PFSK-1 (cell line): Measurements from ENCODE around the gene LSM14B.

Experiments
- FOXP2 ChIP-seq: optimal IDR thresholded peaks from 2 replicates; pipeline ENCODE3; 2011; ENCODE audit warnings: borderline replicate concordance, control low read depth, inconsistent platforms; ENCODE audit not compliant: insufficient read depth; ENCODE audit errors: extremely low read length, extremely low read depth
- POLR2AphosphoS5 ChIP-seq: IDR thresholded peaks from 2 replicates; pipeline ENCODE4 v1.6.1; 2012; ENCODE audit warnings: low read depth, mild to moderate bottlenecking, control low read depth, low read length, moderate library complexity
- SIN3A ChIP-seq: IDR thresholded peaks from 2 replicates; pipeline ENCODE4 v1.6.1; 2012; ENCODE audit warnings: mild to moderate bottlenecking, low read length, moderate library complexity, borderline replicate concordance; ENCODE audit not compliant: insufficient read depth
- TAF1 ChIP-seq: IDR thresholded peaks from 2 replicates; pipeline ENCODE4 v1.6.1; 2012; ENCODE audit warnings: low read length, control low read depth, borderline replicate concordance; ENCODE audit not compliant: insufficient read depth
- TF ChIP-seq, protein P1 (sequence below), 2 experiments: IDR thresholded peaks; 2 replicates each; pipeline versions ENCODE4 v1.6.1 to v1.8.0; 2011 to 2012; ENCODE audit warnings: low read depth in 2 of 2, low read length in 2 of 2, control low read depth in 1 of 2, inconsistent platforms in 1 of 2, mild to moderate bottlenecking in 1 of 2, moderate library complexity in 1 of 2; ENCODE audit not compliant: insufficient read depth in 1 of 2

DNA sequence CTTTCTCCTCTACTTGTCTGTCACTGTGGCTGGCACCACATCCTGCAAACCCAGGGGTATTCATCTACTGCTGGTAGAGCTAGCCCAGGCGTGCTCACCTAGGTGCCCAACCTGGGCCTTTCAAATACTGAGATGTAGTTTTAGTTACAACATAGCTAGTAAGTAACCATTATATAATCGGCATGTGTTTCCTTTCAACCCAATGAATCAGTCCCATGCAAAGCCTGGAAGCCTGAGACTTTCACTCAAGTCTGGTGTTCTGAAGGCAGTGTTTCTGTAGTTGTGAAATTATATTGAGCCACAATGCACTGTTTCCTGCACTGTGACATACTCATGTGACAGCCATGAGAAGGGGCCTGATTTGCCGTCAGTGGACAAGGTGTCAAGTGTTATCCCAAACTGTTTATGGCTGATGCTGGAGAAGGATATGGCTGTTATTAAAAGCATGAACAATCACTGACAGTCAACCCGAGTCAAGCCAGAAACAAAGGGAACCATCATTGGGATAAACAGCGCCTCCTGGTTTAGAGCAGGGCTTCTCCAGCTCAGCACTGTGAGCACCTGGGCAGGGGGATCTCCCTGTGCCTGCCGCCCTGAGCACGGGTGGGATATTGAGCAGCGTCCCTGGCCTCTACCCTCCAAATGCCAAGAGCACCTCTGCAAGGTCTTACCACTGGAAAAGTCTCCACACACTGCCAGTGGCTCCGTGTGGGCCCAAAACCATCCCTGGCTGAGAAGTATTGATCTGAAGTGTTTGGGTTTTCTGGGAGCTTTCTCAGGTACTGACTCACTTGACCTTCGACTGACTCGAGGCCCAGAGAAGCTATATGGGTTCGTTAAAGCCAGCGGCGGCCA lies 19.3 kb downstream of the LSM14B start:
- TF ChIP-seq SIN3A (no peak), POLR2AphosphoS5 (no peak), TAF1 (no peak), FOXP2 (no peak)
- TF ChIP-seq, protein P1, sequence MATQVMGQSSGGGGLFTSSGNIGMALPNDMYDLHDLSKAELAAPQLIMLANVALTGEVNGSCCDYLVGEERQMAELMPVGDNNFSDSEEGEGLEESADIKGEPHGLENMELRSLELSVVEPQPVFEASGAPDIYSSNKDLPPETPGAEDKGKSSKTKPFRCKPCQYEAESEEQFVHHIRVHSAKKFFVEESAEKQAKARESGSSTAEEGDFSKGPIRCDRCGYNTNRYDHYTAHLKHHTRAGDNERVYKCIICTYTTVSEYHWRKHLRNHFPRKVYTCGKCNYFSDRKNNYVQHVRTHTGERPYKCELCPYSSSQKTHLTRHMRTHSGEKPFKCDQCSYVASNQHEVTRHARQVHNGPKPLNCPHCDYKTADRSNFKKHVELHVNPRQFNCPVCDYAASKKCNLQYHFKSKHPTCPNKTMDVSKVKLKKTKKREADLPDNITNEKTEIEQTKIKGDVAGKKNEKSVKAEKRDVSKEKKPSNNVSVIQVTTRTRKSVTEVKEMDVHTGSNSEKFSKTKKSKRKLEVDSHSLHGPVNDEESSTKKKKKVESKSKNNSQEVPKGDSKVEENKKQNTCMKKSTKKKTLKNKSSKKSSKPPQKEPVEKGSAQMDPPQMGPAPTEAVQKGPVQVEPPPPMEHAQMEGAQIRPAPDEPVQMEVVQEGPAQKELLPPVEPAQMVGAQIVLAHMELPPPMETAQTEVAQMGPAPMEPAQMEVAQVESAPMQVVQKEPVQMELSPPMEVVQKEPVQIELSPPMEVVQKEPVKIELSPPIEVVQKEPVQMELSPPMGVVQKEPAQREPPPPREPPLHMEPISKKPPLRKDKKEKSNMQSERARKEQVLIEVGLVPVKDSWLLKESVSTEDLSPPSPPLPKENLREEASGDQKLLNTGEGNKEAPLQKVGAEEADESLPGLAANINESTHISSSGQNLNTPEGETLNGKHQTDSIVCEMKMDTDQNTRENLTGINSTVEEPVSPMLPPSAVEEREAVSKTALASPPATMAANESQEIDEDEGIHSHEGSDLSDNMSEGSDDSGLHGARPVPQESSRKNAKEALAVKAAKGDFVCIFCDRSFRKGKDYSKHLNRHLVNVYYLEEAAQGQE (IDR thresholded peaks at IDR 0.05; ENCODE audit: insufficient read depth in 1 of 2, low read depth in 2 of 2, low read length in 2 of 2) = no peak
